ENCODE data around the gene TRABD2A. TPM values are rescaled to one million over a fixed set of nuclear protein-coding genes. Genes with fewer than 3 reads are reported as not detected.
"Not testable (repeated sequence)": the region's sequence is repeated elsewhere in the genome, so short reads cannot be mapped to it uniquely, and the experiment has no call there.

The TRABD2A gene
- 1 to 10 TPM in 1 of 3 donors, under 1 TPM in 2; 0.52 to 1.2 (median 0.59) TPM for polyA plus RNA-seq (ENCODE audit: insufficient read length in 3 of 3)
- long read RNA-seq, donor 1, partial matches to known transcripts, result 2,794 of 2,879 reads
- long read RNA-seq, donor 1, other reads (novel, unspliced or antisense), result 85 of 2,879 reads
- long read RNA-seq, donor 2, partial matches to known transcripts, result 2,823 of 2,890 reads
- long read RNA-seq, donor 2, other reads (novel, unspliced or antisense), result 67 of 2,890 reads
- long read RNA-seq, donor 3, partial matches to known transcripts, result 4,171 of 4,332 reads
- long read RNA-seq, donor 3, other reads (novel, unspliced or antisense), result 161 of 4,332 reads
- long read RNA-seq, donor 4, partial matches to known transcripts, result 2,764 of 2,818 reads
- long read RNA-seq, donor 4, other reads (novel, unspliced or antisense), result 54 of 2,818 reads
- long read RNA-seq, donor 5, result 0 reads
- long read RNA-seq, donor 6, partial matches to known transcripts, result 2,845 of 2,977 reads
- long read RNA-seq, donor 6, other reads (novel, unspliced or antisense), result 131 of 2,977 reads
- long read RNA-seq, donor 7, partial matches to known transcripts, result 4,672 of 4,861 reads
- long read RNA-seq, donor 7, other reads (novel, unspliced or antisense), result 189 of 4,861 reads
- long read RNA-seq, donor 8, partial matches to known transcripts, result 5,157 of 5,263 reads
- long read RNA-seq, donor 8, other reads (novel, unspliced or antisense), result 106 of 5,263 reads
- long read RNA-seq, donor 9, partial matches to known transcripts, result 2,320 of 2,406 reads
- long read RNA-seq, donor 9, other reads (novel, unspliced or antisense), result 86 of 2,406 reads
- long read RNA-seq, donor 10, partial matches to known transcripts, result 3,276 of 3,375 reads
- long read RNA-seq, donor 10, other reads (novel, unspliced or antisense), result 99 of 3,375 reads
- long read RNA-seq, donor 11, partial matches to known transcripts, result 2,398 of 2,470 reads
- long read RNA-seq, donor 11, other reads (novel, unspliced or antisense), result 71 of 2,470 reads
- long read RNA-seq, donor 12, partial matches to known transcripts, result 2,835 of 2,895 reads
- long read RNA-seq, donor 12, other reads (novel, unspliced or antisense), result 60 of 2,895 reads
- long read RNA-seq, donor 13, partial matches to known transcripts, result 6,437 of 6,676 reads
- long read RNA-seq, donor 13, other reads (novel, unspliced or antisense), result 238 of 6,676 reads
- long read RNA-seq, donor 14, partial matches to known transcripts, result 4,361 of 4,506 reads
- long read RNA-seq, donor 14, other reads (novel, unspliced or antisense), result 145 of 4,506 reads
- long read RNA-seq, donor 15, partial matches to known transcripts, result 1,040 of 1,064 reads
- long read RNA-seq, donor 15, other reads (novel, unspliced or antisense), result 24 of 1,064 reads
- long read RNA-seq, donor 16, partial matches to known transcripts, result 6,320 of 6,511 reads
- long read RNA-seq, donor 16, other reads (novel, unspliced or antisense), result 190 of 6,511 reads

GRCh38 chr2:84880645-84881521 is at the start of gene TRABD2A:
Gene TRABD2A (minus strand): TSS chr2:84881084. CDS start chr2:84881039, 45 bp downstream.
- no peak for DNase-seq (ENCODE audit: extremely low read depth in 1 of 11, low read depth in 9 of 11, low spot score in 4 of 11)

GRCh38 chr2:84927275-84927627 is 46.4 kb upstream of the TRABD2A start:
- DNase-seq (ENCODE audit: extremely low read depth in 1 of 11, low read depth in 9 of 11, low spot score in 4 of 11), result no peak

GRCh38 chr2:84925724-84926376 is 45.0 kb upstream of the TRABD2A start:
- peak in 10 of 11 donors; percentile 72 to 92 (median 87) for DNase-seq (ENCODE audit: extremely low read depth in 1 of 11, low read depth in 9 of 11, low spot score in 4 of 11)

GRCh38 chr2:84925336-84925723 is 44.4 kb upstream of the TRABD2A start:
- no peak for DNase-seq (ENCODE audit: extremely low read depth in 1 of 11, low read depth in 9 of 11, low spot score in 4 of 11)

GRCh38 chr2:84924173-84925106 is 43.6 kb upstream of the TRABD2A start:
- no peak for DNase-seq (ENCODE audit: extremely low read depth in 1 of 11, low read depth in 9 of 11, low spot score in 4 of 11)

GRCh38 chr2:84923009-84923408 is 42.1 kb upstream of the TRABD2A start:
- DNase-seq (ENCODE audit: extremely low read depth in 1 of 11, low read depth in 9 of 11, low spot score in 4 of 11), result no peak

- no peak for DNase-seq (ENCODE audit: extremely low read depth in 1 of 11, low read depth in 9 of 11, low spot score in 4 of 11)
Observed at GRCh38 chr2:84919885-84920580, 39.1 kb upstream of the TRABD2A start.

- DNase-seq (ENCODE audit: extremely low read depth in 1 of 11, low read depth in 9 of 11, low spot score in 4 of 11), result no peak
Observed at GRCh38 chr2:84918430-84918829, 37.5 kb upstream of the TRABD2A start.

- not testable (repeated sequence) for DNase-seq (ENCODE audit: extremely low read depth in 1 of 11, low read depth in 9 of 11, low spot score in 4 of 11)
Observed at GRCh38 chr2:84917821-84918220, 36.9 kb upstream of the TRABD2A start.

GRCh38 chr2:84915675-84916074 is 34.8 kb upstream of the TRABD2A start:
- DNase-seq (ENCODE audit: extremely low read depth in 1 of 11, low read depth in 9 of 11, low spot score in 4 of 11), result not testable (repeated sequence)

GRCh38 chr2:84914334-84914733 is 33.5 kb upstream of the TRABD2A start:
- no peak for DNase-seq (ENCODE audit: extremely low read depth in 1 of 11, low read depth in 9 of 11, low spot score in 4 of 11)

- DNase-seq (ENCODE audit: extremely low read depth in 1 of 11, low read depth in 9 of 11, low spot score in 4 of 11), result no peak
Observed at GRCh38 chr2:84912984-84913383, 32.1 kb upstream of the TRABD2A start.

- DNase-seq (ENCODE audit: extremely low read depth in 1 of 11, low read depth in 9 of 11, low spot score in 4 of 11), result no peak
Observed at GRCh38 chr2:84911135-84911678, 30.3 kb upstream of the TRABD2A start.

- no peak for DNase-seq (ENCODE audit: extremely low read depth in 1 of 11, low read depth in 9 of 11, low spot score in 4 of 11)
Observed at GRCh38 chr2:84908948-84909713, 28.2 kb upstream of the TRABD2A start.
